ENCODE results near the gene LCN2. TPM values are rescaled to one million over a fixed set of nuclear protein-coding genes. Genes with fewer than 3 reads are reported as not detected.

Gene LCN2
- total RNA-seq, 1 experiment from 2014 or later = 1.0 TPM

GRCh38 chr9:128145536-128145935, 3.7 kb upstream of the LCN2 start:
- POLR2A ChIA-PET = no interaction called here
- no peaks in the 10 kb centered on the region for H3K36me3 ChIP-seq (ENCODE audit: control insufficient read depth, insufficient read depth, low read length)
- DNase-seq (ENCODE audit: low read depth, low spot score) (no peak), ATAC-seq (no peak)
- no peaks in the 10 kb centered on the region for H3K9me3 ChIP-seq (ENCODE audit: control insufficient read depth, insufficient read depth, low read depth, low read length)
- no peak overlapping the region for H3K27ac ChIP-seq (ENCODE audit: low read length)
- H3K4me3 ChIP-seq (ENCODE audit: low read depth in 2 of 2, low read length in 2 of 2) = no peak overlapping the region
- TF ChIP-seq CTCF (IDR thresholded peaks at IDR 0.05) = no peak
- TF ChIP-seq POLR2AphosphoS5 (IDR thresholded peaks at IDR 0.05; ENCODE audit: low read depth, low read length) = no peak
- no peak for TF ChIP-seq SIN3A (IDR thresholded peaks at IDR 0.05; ENCODE audit: borderline replicate concordance, insufficient read depth, low read depth, low read length)
- no peak for TF ChIP-seq REST (IDR thresholded peaks at IDR 0.05; ENCODE audit: insufficient read depth in 1 of 2, low read depth in 2 of 2, low read length in 1 of 2)
- no peak for TF ChIP-seq TCF7L2 (IDR thresholded peaks at IDR 0.05; ENCODE audit: low read depth, low read length)
- BruUV-seq (replicated peaks) = no TSS peak
- in situ Hi-C loops (cut with HindIII; ENCODE audit: low pct_unique_long_range_greater_than_20kb, low sequenced_read_pairs) (no loop called here), intact Hi-C loops (cut with micrococcal nuclease; ENCODE audit: unreplicated experiment) (no loop called here)
- H3K27me3 ChIP-seq (ENCODE audit: control insufficient read depth, insufficient read depth, low read length) = no peaks in the 10 kb centered on the region
- CTCF ChIA-PET = no interaction called here
- H3K4me1 ChIP-seq (ENCODE audit: control insufficient read depth, insufficient read depth, low read length) = peaks cover 5% of the 10 kb centered on the region

- Histone ChIP-seq H3K4me1 (ENCODE audit: control insufficient read depth, insufficient read depth, low read length) (peaks cover 5% of the 10 kb centered on the region), H3K27ac (ENCODE audit: low read length) (no peak overlapping the region), H3K36me3 (ENCODE audit: control insufficient read depth, insufficient read depth, low read length) (no peaks in the 10 kb centered on the region), H3K27me3 (ENCODE audit: control insufficient read depth, insufficient read depth, low read length) (no peaks in the 10 kb centered on the region), H3K4me3 (ENCODE audit: low read depth in 2 of 2, low read length in 2 of 2) (no peak overlapping the region), H3K9me3 (ENCODE audit: control insufficient read depth, insufficient read depth, low read depth, low read length) (no peaks in the 10 kb centered on the region)
- no peak for ATAC-seq
- ChIA-PET POLR2A (no interaction called here), CTCF (no interaction called here)
- DNase-seq (ENCODE audit: low read depth, low spot score) = no peak
- intact Hi-C loops (cut with micrococcal nuclease; ENCODE audit: unreplicated experiment) (no loop called here), in situ Hi-C loops (cut with HindIII; ENCODE audit: low pct_unique_long_range_greater_than_20kb, low sequenced_read_pairs) (no loop called here)
- TF ChIP-seq POLR2AphosphoS5 (IDR thresholded peaks at IDR 0.05; ENCODE audit: low read depth, low read length) (no peak), REST (IDR thresholded peaks at IDR 0.05; ENCODE audit: insufficient read depth in 1 of 2, low read depth in 2 of 2, low read length in 1 of 2) (no peak), CTCF (IDR thresholded peaks at IDR 0.05) (no peak), SIN3A (IDR thresholded peaks at IDR 0.05; ENCODE audit: borderline replicate concordance, insufficient read depth, low read depth, low read length) (no peak), TCF7L2 (IDR thresholded peaks at IDR 0.05; ENCODE audit: low read depth, low read length) (no peak)
- no TSS peak for BruUV-seq (replicated peaks)
These were observed 3.3 kb upstream of the LCN2 start for GRCh38 chr9:128145951-128146351.

All from Panc1 (cell line).